Dedifferentiated amniotic fluid mesenchymal stem cell (primary cell): ENCODE data around the gene APOBEC3A.
"Not testable (repeated sequence)": the region's sequence is repeated elsewhere in the genome, so short reads cannot be mapped to it uniquely, and the experiment has no call there.

ENCODE experiments used
- DNase-seq: peaks from one replicate; pipeline ENCODE4 v3.0.0-alpha.2; 2016; ENCODE audit errors: extremely low spot score

APOBEC3A gene

DNA sequence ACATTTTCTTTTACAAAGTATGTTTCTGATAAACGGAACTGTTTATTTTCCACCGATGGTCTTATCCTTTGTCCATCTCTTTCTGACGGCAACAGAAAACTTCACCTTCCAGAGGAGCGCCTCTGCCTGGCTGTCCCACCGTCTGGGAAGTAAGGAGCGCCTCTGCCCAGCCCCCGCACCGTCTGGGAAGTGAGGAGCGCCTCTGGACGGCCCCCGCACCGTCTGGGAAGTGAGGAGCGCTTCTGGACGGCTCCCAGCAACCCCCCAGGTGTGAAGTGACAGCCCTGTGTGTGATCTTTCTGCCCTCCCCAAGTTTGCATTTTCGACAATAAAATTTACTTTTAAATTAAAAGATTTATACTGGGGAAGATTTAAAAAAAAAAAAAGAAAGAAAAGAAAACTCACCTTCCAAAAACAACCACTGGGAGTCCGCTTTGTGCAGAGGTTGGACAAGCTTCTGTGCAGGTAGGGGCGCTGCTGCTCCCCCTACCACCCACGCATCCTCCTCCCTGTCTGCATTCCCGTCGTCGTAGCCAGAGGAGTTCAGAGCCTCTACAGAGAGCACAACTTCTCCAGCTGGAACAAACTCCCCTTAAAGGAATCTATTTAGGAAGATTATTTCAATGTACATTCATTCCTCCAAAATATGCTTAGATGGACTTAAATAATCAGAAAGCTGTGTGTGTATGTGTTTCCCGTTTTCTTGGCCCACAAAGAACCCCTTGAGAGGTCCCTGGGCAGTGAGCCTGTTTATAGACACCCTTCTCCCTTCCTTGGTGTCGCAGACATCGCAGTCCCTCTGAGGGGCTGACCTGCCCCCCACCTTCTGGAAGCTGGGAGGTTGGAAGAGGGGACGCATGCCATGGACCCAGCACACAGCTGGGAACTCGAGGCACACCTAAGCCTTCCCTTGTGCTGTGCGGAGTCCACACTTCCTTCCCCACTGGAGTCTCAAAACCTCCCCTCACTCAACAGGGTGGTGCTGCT lies 23.9 kb downstream of the APOBEC3A start:
- no peak for DNase-seq

DNA sequence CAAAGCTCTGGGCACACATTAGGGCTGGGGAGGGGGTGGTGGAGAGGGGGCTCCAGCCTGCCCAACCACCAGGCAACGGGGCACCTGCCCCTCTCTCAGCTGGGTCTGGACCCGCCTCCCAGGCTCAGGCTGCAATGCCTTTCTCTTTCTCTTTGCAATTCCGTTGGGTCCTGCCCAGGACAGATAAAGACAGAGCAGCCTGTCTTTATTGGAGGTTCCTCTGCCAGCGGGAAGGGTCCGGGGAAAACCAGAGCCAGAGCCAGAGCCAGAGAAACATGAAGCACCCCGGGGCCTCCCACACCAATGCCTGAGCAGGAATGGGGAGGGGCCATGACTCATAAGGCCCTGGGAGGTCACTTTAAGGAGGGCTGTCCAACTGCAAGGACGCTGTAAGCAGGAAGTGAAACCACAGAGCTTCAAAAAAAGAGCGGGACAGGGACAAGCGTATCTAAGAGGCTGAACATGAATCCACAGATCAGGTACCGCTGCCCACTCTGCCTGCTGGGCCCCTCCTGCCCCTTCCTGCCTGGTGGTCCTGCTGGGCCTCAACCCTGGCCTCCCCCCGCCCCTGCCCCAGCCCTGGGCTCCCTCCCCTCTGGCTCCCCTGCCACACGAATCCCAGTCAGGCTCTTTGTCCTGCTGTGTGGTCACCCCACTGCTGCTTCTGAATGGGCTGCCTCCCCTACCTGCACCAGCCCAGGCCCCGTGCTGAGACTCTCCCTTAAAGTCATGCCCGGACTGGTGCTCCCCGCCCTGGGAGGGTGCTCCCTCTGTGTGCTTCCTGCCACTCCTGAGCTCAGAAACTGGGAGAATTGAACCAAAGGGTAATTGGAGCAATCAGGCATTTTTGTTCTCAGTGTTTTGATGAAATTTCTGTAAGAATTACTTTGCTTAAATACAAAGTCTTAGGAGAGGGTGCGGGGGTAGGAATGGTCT lies 24.9 kb downstream of the APOBEC3A start, which contains the start of gene APOBEC3B:
TSS of gene APOBEC3B (plus strand) at position 356 of the 936 bp plus-strand sequence. CDS start at position 463, 107 bp downstream.
- DNase-seq, result peak; percentile 87

DNA sequence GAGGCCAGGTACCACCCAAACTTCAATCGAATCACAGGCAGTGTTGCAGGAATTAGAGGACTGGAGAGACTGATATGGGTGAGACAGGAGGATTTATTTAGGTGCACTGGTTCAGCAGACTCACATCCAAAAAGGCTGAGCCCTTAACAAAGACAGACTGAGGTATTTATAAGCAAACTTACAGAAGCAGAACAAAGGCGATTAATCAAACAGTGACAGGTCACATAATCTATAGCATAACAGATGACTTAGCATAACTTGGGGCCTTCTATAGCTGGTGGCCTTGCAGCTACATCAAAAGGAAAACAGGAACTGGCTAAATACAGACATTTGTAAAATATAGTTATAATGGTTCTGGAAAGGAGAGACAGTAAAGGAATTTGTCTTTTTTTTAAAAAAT lies 26.8 kb downstream of the APOBEC3A start:
- no peak for DNase-seq

DNA sequence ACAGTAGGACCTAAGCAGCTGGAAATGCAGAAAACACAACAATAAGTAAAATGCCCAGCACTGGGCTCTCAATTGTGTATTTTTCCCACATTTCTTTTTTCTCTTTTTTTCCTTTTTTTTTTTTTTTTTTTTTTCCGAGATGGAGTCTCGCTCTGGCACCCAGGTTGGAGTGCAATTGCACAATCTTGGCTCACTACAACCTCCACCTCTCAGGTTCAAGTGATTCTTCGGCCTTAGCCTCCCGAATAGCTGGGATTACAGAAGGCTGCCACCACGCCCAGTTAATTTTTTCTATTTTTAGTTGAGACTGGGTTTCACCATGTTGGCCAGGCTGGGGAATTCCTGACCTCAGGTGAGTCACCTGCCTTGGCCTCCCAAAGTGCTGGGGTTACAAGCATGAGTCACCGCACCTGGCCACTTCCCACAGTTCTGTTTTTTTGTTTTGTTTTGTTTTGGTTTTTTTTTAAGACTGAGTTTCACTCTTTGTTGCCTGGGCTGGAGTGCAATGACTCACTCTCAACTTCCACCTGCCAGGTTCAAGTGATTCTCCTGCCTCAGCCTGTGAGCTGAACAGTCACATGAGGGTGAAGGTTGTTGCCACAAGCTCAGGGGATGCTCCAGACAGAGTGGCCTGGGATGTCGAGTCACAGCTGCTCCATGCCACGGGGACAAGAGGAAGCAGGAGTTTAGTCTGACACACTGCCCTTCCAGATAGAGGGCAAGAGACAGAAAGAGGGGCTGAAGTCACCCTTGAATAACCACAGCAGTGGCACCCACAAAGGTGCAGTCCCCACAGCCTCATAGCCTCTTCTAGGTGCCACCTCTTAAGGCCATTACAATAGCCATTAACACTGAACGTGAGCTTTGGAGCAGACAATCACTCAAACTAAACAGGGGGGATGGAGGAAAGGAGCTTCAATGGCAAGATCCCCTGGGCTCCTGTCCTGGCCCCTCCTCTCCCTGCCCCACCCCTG lies 27.7 kb downstream of the APOBEC3A start:
- DNase-seq, result not testable (repeated sequence)

- DNase-seq, result no peak
These were observed 29.2 kb downstream of the APOBEC3A start for GRCh38 chr22:38986629-38987028.

- no peak for DNase-seq
These were observed 29.9 kb downstream of the APOBEC3A start for GRCh38 chr22:38987171-38987895.

DNA sequence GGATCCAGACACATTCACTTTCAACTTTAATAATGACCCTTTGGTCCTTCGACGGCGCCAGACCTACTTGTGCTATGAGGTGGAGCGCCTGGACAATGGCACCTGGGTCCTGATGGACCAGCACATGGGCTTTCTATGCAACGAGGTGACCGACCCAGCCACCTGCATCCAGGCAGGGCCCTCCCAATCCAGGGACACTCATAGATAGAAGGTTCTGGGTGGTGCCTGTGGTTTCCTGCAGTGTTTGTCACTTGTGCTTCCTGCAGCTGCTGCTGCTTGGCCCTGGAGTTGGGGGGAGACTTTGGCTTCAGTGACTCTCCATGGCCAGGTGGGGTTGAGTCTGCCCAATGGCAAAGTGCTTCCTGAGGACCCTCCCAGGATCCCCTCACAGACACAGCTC lies 32.1 kb downstream of the APOBEC3A start:
- no peak for DNase-seq

- DNase-seq, result not testable (repeated sequence)
These were observed 35.5 kb downstream of the APOBEC3A start for GRCh38 chr22:38992871-38993371.

DNA sequence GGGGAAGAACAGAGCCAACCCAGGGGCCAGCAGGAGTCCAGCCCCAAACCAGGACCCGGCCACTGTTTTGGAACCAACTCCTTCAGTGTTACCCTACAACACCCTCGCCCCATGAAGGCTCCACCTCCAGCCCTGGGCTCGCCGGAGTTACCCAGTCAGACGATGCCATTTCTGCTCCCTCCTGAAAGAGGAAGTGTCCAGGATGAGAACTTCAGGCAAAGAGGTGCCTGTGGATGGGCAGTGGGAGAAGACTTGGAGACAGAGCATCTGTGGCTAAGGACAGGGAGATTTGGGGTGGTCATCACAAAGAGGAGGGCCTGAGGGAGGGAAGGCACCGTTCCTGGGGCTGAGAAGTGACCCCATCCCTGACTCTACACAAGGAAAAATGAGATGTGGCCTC lies 38.7 kb downstream of the APOBEC3A start:
- DNase-seq, result no peak

DNA sequence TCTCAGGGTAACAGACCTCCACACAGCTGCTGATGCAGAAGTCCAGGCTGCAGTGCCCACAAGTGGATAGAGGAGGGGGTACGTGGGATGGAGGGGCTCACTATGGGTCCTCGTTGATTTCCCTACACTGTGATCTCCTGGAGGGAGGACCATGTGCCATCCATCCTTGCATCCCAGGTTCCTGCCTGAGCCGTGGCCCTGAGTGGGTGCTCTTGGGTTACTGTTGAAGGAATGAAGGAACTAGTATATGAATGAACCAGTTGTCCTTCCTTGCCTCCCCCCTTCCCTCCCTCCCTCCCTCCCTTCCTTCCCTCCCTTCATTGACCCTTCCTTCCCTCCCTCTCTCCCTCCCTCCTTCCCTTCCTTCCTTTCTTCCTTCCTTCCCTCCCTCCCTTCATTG lies 40.1 kb downstream of the APOBEC3A start:
- no peak for DNase-seq

DNA sequence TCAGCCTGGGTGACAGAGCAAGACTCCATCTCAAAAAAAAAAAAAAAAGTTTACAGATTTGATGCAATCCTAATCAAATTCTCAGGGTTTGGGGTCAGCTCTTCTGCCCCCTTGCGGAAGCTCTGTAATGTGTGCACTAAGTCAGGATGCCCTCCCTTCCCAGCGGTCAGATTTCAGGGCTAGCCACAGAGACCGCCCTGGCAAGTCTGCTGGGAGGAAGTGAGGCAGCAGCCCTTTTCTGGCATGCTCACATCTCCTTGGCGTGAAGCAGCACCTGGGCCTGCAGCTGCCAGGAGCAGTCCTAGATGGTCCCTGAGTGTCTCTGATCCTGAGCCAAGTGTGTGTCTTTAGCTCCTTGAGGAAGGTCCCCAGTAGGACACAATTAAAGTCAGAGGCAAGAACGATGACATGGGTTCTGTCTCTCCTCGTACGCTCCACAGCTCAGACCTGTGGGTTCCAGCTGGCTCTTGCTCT lies 45.8 kb downstream of the APOBEC3A start:
- DNase-seq, result peak; percentile 81

DNA sequence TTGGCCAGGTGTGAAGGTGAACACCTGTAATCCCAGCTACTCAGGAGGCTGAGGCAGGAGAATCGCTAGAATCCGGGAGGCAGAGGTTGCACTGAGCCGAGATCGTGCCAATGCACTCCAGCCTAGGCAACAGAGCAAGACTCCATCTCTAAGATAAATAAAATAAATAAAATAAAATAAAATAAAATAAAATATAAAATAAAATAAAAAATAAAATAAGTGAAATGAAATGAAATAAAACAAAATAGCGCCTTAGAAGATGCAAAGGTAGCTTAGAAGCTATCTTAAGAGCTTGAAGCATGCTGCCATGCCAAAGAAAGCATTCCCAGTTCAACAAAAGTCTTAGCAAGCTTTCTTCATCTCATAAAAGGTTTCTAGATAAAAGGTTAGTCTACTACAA lies 49.8 kb downstream of the APOBEC3A start:
- no peak for DNase-seq

GRCh38 chr22:39008271-39008850 lies 51.0 kb downstream of the APOBEC3A start:
- DNase-seq, result not testable (repeated sequence)

DNA sequence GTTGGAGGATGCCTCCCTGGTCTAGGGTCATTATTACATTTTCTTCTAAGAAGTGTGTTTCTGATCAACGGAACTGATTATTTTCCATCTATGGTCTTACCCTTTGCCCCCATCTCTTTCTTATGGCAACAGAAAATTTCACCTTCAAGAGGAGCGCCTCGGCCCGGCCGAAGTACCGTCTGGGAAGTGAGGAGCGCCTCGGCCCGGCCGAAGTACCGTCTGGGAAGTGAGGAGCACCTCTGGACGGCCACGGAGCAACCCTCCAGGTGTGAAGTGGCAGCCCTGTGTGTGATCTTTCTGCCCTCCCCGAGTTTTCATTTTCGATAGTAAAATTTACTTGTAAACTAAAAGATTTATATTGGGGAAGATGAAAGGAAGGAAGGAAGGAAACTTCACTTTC lies 53.5 kb downstream of the APOBEC3A start:
- DNase-seq, result no peak
